CD14-positive monocyte (primary cell): ENCODE data around the gene UNC13B. TPM values are rescaled to one million over a fixed set of nuclear protein-coding genes. Genes with fewer than 3 reads are reported as not detected.

Experiments
- DNase-seq, 3 donors: peaks; one replicate each; pipeline ENCODE4 v3.0.0-alpha.2; 2011 to 2022
- H2AFZ ChIP-seq: 2 replicates; pipeline ENCODE4 v1.6.0; 2012; ENCODE audit warnings: mild to moderate bottlenecking, low read depth, low read length, inconsistent platforms; ENCODE audit not compliant: insufficient read depth, poor library complexity, severe bottlenecking
- H3K27ac ChIP-seq, 2 donors: 1 replicate in 1 of 2; 2 replicates in 1 of 2; pipeline ENCODE4 v1.5.1; 2012 to 2013; ENCODE audit warnings: low read length in 2 of 2, control low read depth in 1 of 2, inconsistent platforms in 1 of 2, low read depth in 1 of 2, mild to moderate bottlenecking in 1 of 2
- H3K27me3 ChIP-seq, 2 donors: one replicate each; pipeline versions ENCODE4 v1.6.0 to v1.6.1; 2011 to 2013; ENCODE audit warnings: low read length in 2 of 2; ENCODE audit not compliant: control insufficient read depth in 2 of 2, insufficient read depth in 2 of 2
- H3K36me3 ChIP-seq, 2 donors: replicated peaks in 1 of 2; 1 replicate in 1 of 2; 2 replicates in 1 of 2; pipeline versions ENCODE4 v1.5.1 to v1.6.1; 2012 to 2013; ENCODE audit warnings: low read length in 2 of 2, control low read depth in 1 of 2, inconsistent platforms in 1 of 2, mild to moderate bottlenecking in 1 of 2; ENCODE audit not compliant: insufficient read depth in 2 of 2, control insufficient read depth in 1 of 2
- H3K4me1 ChIP-seq, 2 donors: 1 replicate in 1 of 2; 2 replicates in 1 of 2; pipeline versions ENCODE4 v1.5.1 to v1.6.1; 2012 to 2013; ENCODE audit warnings: low read length in 2 of 2, control low read depth in 1 of 2, inconsistent platforms in 1 of 2, mild to moderate bottlenecking in 1 of 2, moderate library complexity in 1 of 2; ENCODE audit not compliant: insufficient read depth in 2 of 2, control insufficient read depth in 1 of 2
- H3K4me2 ChIP-seq: replicated peaks from 2 replicates; pipeline ENCODE3; 2012; ENCODE audit warnings: low read length, moderate library complexity, mild to moderate bottlenecking; ENCODE audit not compliant: poor library complexity, severe bottlenecking; ENCODE audit errors: extremely low read depth
- H3K4me3 ChIP-seq, 3 experiments: fragments of 200-600 bp in 1 of 3; sonication (generic) in 1 of 3; replicated peaks in 1 of 3; 1 replicate in 2 of 3; 2 replicates in 1 of 3; pipeline ENCODE4 v1.5.1; 2011 to 2013; ENCODE audit warnings: low read length in 3 of 3, mild to moderate bottlenecking in 3 of 3, control low read depth in 2 of 3, low read depth in 2 of 3, inconsistent platforms in 1 of 3, moderate library complexity in 1 of 3
- H3K79me2 ChIP-seq: 2 replicates; pipeline ENCODE4 v1.6.0; 2012; ENCODE audit warnings: mild to moderate bottlenecking, control low read depth, inconsistent platforms, low read length, moderate library complexity; ENCODE audit not compliant: insufficient read depth
- H3K9ac ChIP-seq: 2 replicates; pipeline ENCODE4 v1.6.0; 2017; ENCODE audit warnings: low read length, mild to moderate bottlenecking; ENCODE audit not compliant: insufficient read depth, poor library complexity, severe bottlenecking
- H3K9me3 ChIP-seq, 2 donors: replicated peaks in 1 of 2; 1 replicate in 1 of 2; 2 replicates in 1 of 2; pipeline versions ENCODE4 v1.5.1 to v1.6.1; 2012 to 2013; ENCODE audit warnings: low read length in 2 of 2, control low read depth in 1 of 2; ENCODE audit not compliant: control insufficient read depth in 1 of 2, insufficient read depth in 1 of 2
- H4K20me1 ChIP-seq: 2 replicates; pipeline ENCODE4 v1.6.0; 2012; ENCODE audit warnings: mild to moderate bottlenecking, low read length, control low read depth, moderate library complexity; ENCODE audit not compliant: insufficient read depth
- H3K27ac Mint-ChIP-seq, 7 donors: one replicate each; pipeline ENCODE4 v1.8.0; 2020; ENCODE audit warnings: mild to moderate bottlenecking in 7 of 7, mixed read lengths in 7 of 7, moderate library complexity in 6 of 7, inconsistent platforms in 2 of 7
- H3K27me3 Mint-ChIP-seq, 3 donors: one replicate each; pipeline ENCODE4 v1.8.0; 2021 to 2022; ENCODE audit warnings: low read depth in 3 of 3, mild to moderate bottlenecking in 3 of 3, mixed read lengths in 3 of 3, moderate library complexity in 3 of 3, inconsistent platforms in 1 of 3
- H3K36me3 Mint-ChIP-seq, 2 donors: one replicate each; pipeline ENCODE4 v1.8.0; 2020; ENCODE audit warnings: mixed read lengths in 2 of 2, inconsistent platforms in 1 of 2, mild to moderate bottlenecking in 1 of 2
- H3K4me1 Mint-ChIP-seq: one replicate; pipeline ENCODE4 v1.8.0; 2020; ENCODE audit warnings: mild to moderate bottlenecking, mixed read lengths
- H3K4me3 Mint-ChIP-seq, 2 donors: one replicate each; pipeline ENCODE4 v1.8.0; 2020; ENCODE audit warnings: mild to moderate bottlenecking in 2 of 2, mixed read lengths in 2 of 2, moderate library complexity in 1 of 2
- H3K9me3 Mint-ChIP-seq, 7 donors: one replicate each; pipeline ENCODE4 v1.8.0; 2020 to 2022; ENCODE audit warnings: mixed read lengths in 7 of 7, mild to moderate bottlenecking in 6 of 7, moderate library complexity in 6 of 7, inconsistent platforms in 2 of 7
- WGBS: methylation state at CpG from one replicate; pipeline ENCODE4 v1.1.5; 2013; ENCODE audit warnings: missing lambda C conversion rate; ENCODE audit not compliant: insufficient coverage; 5-methylcytosine and 5-hydroxymethylcytosine counted together
- intact Hi-C, 2 donors: fragments of 100-400 bp; cut with micrococcal nuclease; formaldehyde crosslinking; loops; one replicate each; pipeline versions ENCODE4 v1.15.0 to v1.15.1; 2023
- polyA plus RNA-seq, 3 donors: library from polyadenylated mRNA; depleted of rRNA in 1 of 3; unstranded in 2 of 3; stranded (reverse) in 1 of 3; fragments of 300-500 nt in 2 of 3; fragments of >200 nt in 1 of 3; fragmentation: Illumina TruSeq in 2 of 3; gene quantifications; 1 replicate in 2 of 3; 2 replicates in 1 of 3; pipeline ENCODE4 v1.2.3, GENCODE V29; 2012 to 2021
- TF ChIP-seq, protein P1 (sequence below): fragments of 200-600 bp; IDR thresholded peaks from one replicate; pipeline ENCODE4 v1.8.0; 2022; ENCODE audit warnings: antibody characterized with exemption, mild to moderate bottlenecking

Gene UNC13B
- polyA plus RNA-seq, 3 donors: 0.41 to 0.81 (median 0.66) TPM

- Mint-ChIP-seq H3K4me1 (no peaks in the 10 kb centered on the region), H3K27ac (no peak overlapping the region), H3K27me3 (peaks cover 0 to 4% (median 2%) of the 10 kb centered on the region in 3 donors), H3K36me3 (peaks cover 0 to 2% of the 10 kb centered on the region in 2 donors), H3K9me3 (peaks cover 9 to 22% (median 13%) of the 10 kb centered on the region in 7 donors), H3K4me3 (no peak overlapping the region)
- TF ChIP-seq, protein P1, sequence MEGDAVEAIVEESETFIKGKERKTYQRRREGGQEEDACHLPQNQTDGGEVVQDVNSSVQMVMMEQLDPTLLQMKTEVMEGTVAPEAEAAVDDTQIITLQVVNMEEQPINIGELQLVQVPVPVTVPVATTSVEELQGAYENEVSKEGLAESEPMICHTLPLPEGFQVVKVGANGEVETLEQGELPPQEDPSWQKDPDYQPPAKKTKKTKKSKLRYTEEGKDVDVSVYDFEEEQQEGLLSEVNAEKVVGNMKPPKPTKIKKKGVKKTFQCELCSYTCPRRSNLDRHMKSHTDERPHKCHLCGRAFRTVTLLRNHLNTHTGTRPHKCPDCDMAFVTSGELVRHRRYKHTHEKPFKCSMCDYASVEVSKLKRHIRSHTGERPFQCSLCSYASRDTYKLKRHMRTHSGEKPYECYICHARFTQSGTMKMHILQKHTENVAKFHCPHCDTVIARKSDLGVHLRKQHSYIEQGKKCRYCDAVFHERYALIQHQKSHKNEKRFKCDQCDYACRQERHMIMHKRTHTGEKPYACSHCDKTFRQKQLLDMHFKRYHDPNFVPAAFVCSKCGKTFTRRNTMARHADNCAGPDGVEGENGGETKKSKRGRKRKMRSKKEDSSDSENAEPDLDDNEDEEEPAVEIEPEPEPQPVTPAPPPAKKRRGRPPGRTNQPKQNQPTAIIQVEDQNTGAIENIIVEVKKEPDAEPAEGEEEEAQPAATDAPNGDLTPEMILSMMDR: no peak
- Histone ChIP-seq H3K4me1 (no peaks in the 10 kb centered on the region), H4K20me1 (no peaks in the 10 kb centered on the region), H3K9ac (no peak overlapping the region), H3K27ac (no peak overlapping the region), H3K27me3 (no peaks in the 10 kb centered on the region), H3K9me3 (peaks cover 5 to 13% of the 10 kb centered on the region in 2 donors), H2AFZ (no peak overlapping the region), H3K4me2 (no peak overlapping the region), H3K36me3 (no peaks in the 10 kb centered on the region), H3K79me2 (no peaks in the 10 kb centered on the region), H3K4me3 (no peak overlapping the region)
- intact Hi-C loops: no loop called here
- WGBS: no CpG with 5 or more reads among the region's 1 CpG
- no peak for DNase-seq
These were observed 127.0 kb downstream of the UNC13B start for GRCh38 chr9:35288778-35289177.

GRCh38 chr9:35293376-35293964, 131.7 kb downstream of the UNC13B start:
- Mint-ChIP-seq H3K27me3 (peaks cover 0 to 2% (median 0%) of the 10 kb centered on the region in 3 donors), H3K4me3 (no peak overlapping the region), H3K36me3 (no peaks in the 10 kb centered on the region), H3K4me1 (peaks cover 6% of the 10 kb centered on the region), H3K27ac (no peak overlapping the region), H3K9me3 (peaks cover 0 to 12% (median 2%) of the 10 kb centered on the region in 7 donors)
- TF ChIP-seq, protein P1: no peak
- H3K36me3 ChIP-seq: no peaks in the 10 kb centered on the region
- H3K79me2 ChIP-seq: no peaks in the 10 kb centered on the region
- WGBS: 100% methylated on average over 2 of the region's 2 CpGs
- H4K20me1 ChIP-seq: no peaks in the 10 kb centered on the region
- no peaks in the 10 kb centered on the region for H3K4me1 ChIP-seq
- no peak overlapping the region for H3K4me3 ChIP-seq
- no peaks in the 10 kb centered on the region for H3K27me3 ChIP-seq
- H3K9me3 ChIP-seq: no peaks in the 10 kb centered on the region
- H3K9ac ChIP-seq: no peak overlapping the region
- H2AFZ ChIP-seq: no peak overlapping the region
- H3K27ac ChIP-seq: no peak overlapping the region
- no peak overlapping the region for H3K4me2 ChIP-seq
- no peak for DNase-seq
- intact Hi-C loops: no loop called here
